HepG2 (cell line): ENCODE data around the gene TRMT1. TPM values are rescaled to one million over a fixed set of nuclear protein-coding genes. Genes with fewer than 3 reads are reported as not detected.

ENCODE experiments used
- ATAC-seq: fragments of 200-7000 bp; cut with Tn5 transposase; 3 replicates; pipeline ENCODE4 v1.9.1; 2020; ENCODE audit warnings: mild to moderate bottlenecking, moderate library complexity
- BruUV-seq: library from RNA; stranded (reverse); fragments of 400-500 nt; replicated peaks from 2 replicates; lab custom pipeline; 2021; lab: Mats Ljungman, UMichigan
- CTCF ChIA-PET: fragments of 300-600 bp; formaldehyde crosslinking; extraction: SDS; loops from one replicate; lab custom pipeline; 2021; ENCODE audit warnings: low total read pairs, inconsistent platforms, low intra/inter-chr PET ratio; lab: Yijun Ruan, JAX
- POLR2A ChIA-PET: fragments of 350-600 bp; sonication (Branson Sonifier 250); formaldehyde crosslinking; loops from one replicate; lab custom pipeline; 2020; ENCODE audit warnings: antibody characterized with exemption, inconsistent platforms; lab: Yijun Ruan, JAX
- DNase-seq: peaks from one replicate; pipeline ENCODE4 v3.0.0-alpha.2; 2015; ENCODE audit warnings: low spot score
- FAIRE-seq: peaks from 3 replicates; lab custom pipeline; 2011; peaks lifted over from hg19 to GRCh38; lab: Jason Lieb, UNC
- H2AFZ ChIP-seq: one replicate; pipeline ENCODE4 v1.6.1; 2011; ENCODE audit warnings: low read length, inconsistent platforms
- H3K27ac ChIP-seq: fragments of 300-600 bp; 3 replicates; pipeline ENCODE4 v1.8.0; 2011; ENCODE audit warnings: mixed run types, mild to moderate bottlenecking, mixed read lengths, low read length, inconsistent platforms; ENCODE audit not compliant: insufficient read depth; ENCODE audit errors: extremely low read length
- H3K27me3 ChIP-seq, 2 experiments: fragments of 200-600 bp in 1 of 2; 2 replicates in 1 of 2; 3 replicates in 1 of 2; pipeline versions ENCODE4 v1.6.0 to v1.8.0; 2011; ENCODE audit warnings: low read length in 2 of 2, mild to moderate bottlenecking in 2 of 2, moderate library complexity in 2 of 2, inconsistent platforms in 1 of 2; ENCODE audit not compliant: insufficient read depth in 2 of 2, control insufficient read depth in 1 of 2
- H3K36me3 ChIP-seq, 2 experiments: fragments of 200-600 bp in 1 of 2; replicated peaks in 1 of 2; 2 replicates in 1 of 2; 3 replicates in 1 of 2; pipeline versions ENCODE4 v1.5.1 to v1.8.0; 2011; ENCODE audit warnings: low read length in 2 of 2, inconsistent platforms in 1 of 2; ENCODE audit not compliant: insufficient read depth in 2 of 2, control insufficient read depth in 1 of 2
- H3K4me1 ChIP-seq: 2 replicates; pipeline ENCODE4 v1.5.1; 2012; ENCODE audit warnings: low read length, inconsistent platforms; ENCODE audit not compliant: insufficient read depth
- H3K4me2 ChIP-seq: 2 replicates; pipeline ENCODE4 v1.6.0; 2011; ENCODE audit warnings: low read depth, low read length, inconsistent platforms
- H3K4me3 ChIP-seq, 3 experiments: fragments of 200-600 bp in 1 of 3; sonication (generic), shearing (Covaris generic) in 1 of 3; replicated peaks in 1 of 3; 2 replicates each; pipeline ENCODE4 v1.5.1; 2011 to 2016; ENCODE audit warnings: low read length in 3 of 3, inconsistent platforms in 2 of 3, low read depth in 2 of 3, mild to moderate bottlenecking in 2 of 3, control low read depth in 1 of 3, mixed read lengths in 1 of 3; ENCODE audit not compliant: insufficient read depth in 1 of 3
- H3K79me2 ChIP-seq: one replicate; pipeline ENCODE4 v1.6.1; 2011; ENCODE audit warnings: low read length, inconsistent platforms; ENCODE audit not compliant: insufficient read depth
- H3K9ac ChIP-seq: 2 replicates; pipeline ENCODE4 v1.6.0; 2011; ENCODE audit warnings: mild to moderate bottlenecking, low read depth, low read length, inconsistent platforms; ENCODE audit not compliant: insufficient read depth
- H3K9me3 ChIP-seq: 2 replicates; pipeline ENCODE4 v1.5.1; 2012; ENCODE audit warnings: mild to moderate bottlenecking, low read length
- H4K20me1 ChIP-seq: 2 replicates; pipeline ENCODE4 v1.6.0; 2011; ENCODE audit warnings: inconsistent platforms, mild to moderate bottlenecking, low read length, moderate library complexity; ENCODE audit not compliant: insufficient read depth
- AGO2 ChIP-seq: fragments of 200-400 bp; formaldehyde crosslinking; optimal IDR thresholded peaks from 2 replicates; pipeline ENCODE3; 2017; ENCODE audit warnings: mild to moderate bottlenecking, low read depth, low read length, moderate library complexity
- PCBP1 ChIP-seq: fragments of 200-400 bp; formaldehyde crosslinking; IDR thresholded peaks from 2 replicates; pipeline ENCODE4 v1.6.1; 2017; ENCODE audit warnings: mild to moderate bottlenecking, low read depth, low read length, borderline replicate concordance
- TRIM22 ChIP-seq: fragments of 450-650 bp; IDR thresholded peaks from 2 replicates; pipeline ENCODE4 v1.6.1; 2017
- WGBS: methylation state at CpG from one replicate; pipeline ENCODE4 v1.1.6; 2017; ENCODE audit warnings: low lambda C conversion rate; 5-methylcytosine and 5-hydroxymethylcytosine counted together
- in situ Hi-C: cut with HindIII; loops from 2 replicates; pipeline ENCODE4 v1.10.0; 2017; ENCODE audit warnings: low pct_unique_long_range_greater_than_20kb; ENCODE audit not compliant: extremely low pct_ligation_motif_present
- intact Hi-C: fragments of 100-400 bp; cut with micrococcal nuclease; formaldehyde crosslinking; loops from one replicate; pipeline ENCODE4 v1.10.0; 2022; ENCODE audit not compliant: unreplicated experiment
- polyA plus RNA-seq, 8 experiments: library from polyadenylated mRNA; depleted of rRNA in 3 of 8; stranded (reverse) in 7 of 8; unstranded in 1 of 8; fragments of >200 nt; fragmentation: Illumina TruSeq in 4 of 8; extraction: Trizol in 4 of 8; gene quantifications; 2 replicates each; pipeline versions ENCODE4 v1.2.1 to v1.2.3, GENCODE V29; 2011 to 2016; ENCODE audit warnings: low read depth in 4 of 8, missing spikeins in 1 of 8, mixed read lengths in 1 of 8; ENCODE audit not compliant: insufficient read depth in 1 of 8
- total RNA-seq, 5 experiments: library from RNA; depleted of rRNA; stranded (reverse); fragments of >200 nt; fragmentation: Illumina TruSeq; extraction: Trizol; gene quantifications; 2 replicates each; pipeline ENCODE4 v1.2.3, GENCODE V29; 2016; ENCODE audit warnings: low read depth in 1 of 5
- TF ChIP-seq, protein P1 (sequence below): sonication (generic); formaldehyde crosslinking; conservative IDR thresholded peaks from 2 replicates; pipeline ENCODE4 v1.5.0; 2020; ENCODE audit warnings: missing genetic modification reagents

TRMT1 gene
- total and polyA plus RNA-seq, 2 of the 13 experiments (the other 11 are each of a cell fraction or from before 2014, with no cell fraction given): 35.5 to 44.1 TPM

DNA sequence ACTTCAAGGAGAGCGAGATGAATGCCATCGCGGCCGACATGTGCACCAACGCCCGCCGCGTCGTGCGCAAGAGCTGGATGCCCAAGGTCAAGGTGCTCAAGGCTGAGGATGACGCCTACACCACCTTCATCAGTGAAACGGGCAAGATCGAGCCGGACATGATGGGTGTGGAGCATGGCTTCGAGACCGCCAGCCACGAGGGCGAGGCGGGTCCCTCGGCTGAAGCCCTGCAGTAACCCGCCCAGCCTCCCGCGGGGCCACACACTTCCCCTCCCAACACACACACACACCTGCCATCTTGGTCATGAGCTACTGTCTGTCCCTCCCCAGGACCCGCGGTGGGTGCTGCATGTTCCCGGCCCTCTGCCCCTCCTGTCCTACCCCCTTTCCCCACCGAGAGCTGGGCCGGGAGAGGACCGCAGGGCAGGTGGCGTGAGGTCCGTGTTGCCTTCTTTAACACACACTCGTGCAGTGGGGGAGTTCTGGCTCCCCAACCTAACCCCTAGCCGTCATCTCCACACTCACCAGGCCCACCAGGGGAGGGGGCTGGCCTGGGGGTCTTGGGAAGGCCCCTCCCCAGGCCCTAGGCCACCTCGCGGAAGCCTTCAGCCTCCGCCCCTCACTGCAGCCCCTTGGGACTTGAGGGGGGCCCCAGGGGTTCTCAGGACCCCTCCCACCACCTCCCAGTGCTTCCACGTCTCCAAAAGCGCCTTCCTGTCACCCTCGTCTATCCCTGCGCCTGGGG lies 21.8 kb upstream of the TRMT1 start:
- H3K79me2 ChIP-seq: peaks cover 8% of the 10 kb centered on the region
- no peak for FAIRE-seq
- CTCF ChIA-PET: no interaction called here
- BruUV-seq: no TSS peak
- no peak for DNase-seq
- in situ Hi-C loops (no loop called here), intact Hi-C loops (no loop called here)
- POLR2A ChIA-PET: no interaction called here
- peaks cover 6% of the 10 kb centered on the region for H3K4me1 ChIP-seq
- no peaks in the 10 kb centered on the region for H3K27me3 ChIP-seq
- no peak overlapping the region for H3K4me2 ChIP-seq
- H3K9ac ChIP-seq: no peak overlapping the region
- H3K4me3 ChIP-seq: no peak overlapping the region
- no peaks in the 10 kb centered on the region for H3K9me3 ChIP-seq
- WGBS: 93% methylated on average over 27 of the region's 40 CpGs
- H4K20me1 ChIP-seq: no peaks in the 10 kb centered on the region
- H2AFZ ChIP-seq: no peak overlapping the region
- H3K36me3 ChIP-seq: peaks cover 25 to 52% of the 10 kb centered on the region in 2 experiments; a peak in 4 of 5 replicates
- H3K27ac ChIP-seq: no peak overlapping the region
- no peak for ATAC-seq
- TF ChIP-seq PCBP1 (0 out of 2 replicates have a peak, but pooled peaks have one; percentile 10), AGO2 (peak; percentile 88), TRIM22 (no peak)
- TF ChIP-seq, protein P1, sequence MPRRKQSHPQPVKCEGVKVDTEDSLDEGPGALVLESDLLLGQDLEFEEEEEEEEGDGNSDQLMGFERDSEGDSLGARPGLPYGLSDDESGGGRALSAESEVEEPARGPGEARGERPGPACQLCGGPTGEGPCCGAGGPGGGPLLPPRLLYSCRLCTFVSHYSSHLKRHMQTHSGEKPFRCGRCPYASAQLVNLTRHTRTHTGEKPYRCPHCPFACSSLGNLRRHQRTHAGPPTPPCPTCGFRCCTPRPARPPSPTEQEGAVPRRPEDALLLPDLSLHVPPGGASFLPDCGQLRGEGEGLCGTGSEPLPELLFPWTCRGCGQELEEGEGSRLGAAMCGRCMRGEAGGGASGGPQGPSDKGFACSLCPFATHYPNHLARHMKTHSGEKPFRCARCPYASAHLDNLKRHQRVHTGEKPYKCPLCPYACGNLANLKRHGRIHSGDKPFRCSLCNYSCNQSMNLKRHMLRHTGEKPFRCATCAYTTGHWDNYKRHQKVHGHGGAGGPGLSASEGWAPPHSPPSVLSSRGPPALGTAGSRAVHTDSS (CRISPR knock-in tag): no peak
